NCI-H2196 (cell line): ENCODE results near the gene HOXD10.

ENCODE experiments used
- DNase-seq: peaks from one replicate; lab custom pipeline; 2025; ENCODE audit not compliant: unreplicated experiment; lab: John Stamatoyannopoulos, UW

Gene HOXD10

DNA sequence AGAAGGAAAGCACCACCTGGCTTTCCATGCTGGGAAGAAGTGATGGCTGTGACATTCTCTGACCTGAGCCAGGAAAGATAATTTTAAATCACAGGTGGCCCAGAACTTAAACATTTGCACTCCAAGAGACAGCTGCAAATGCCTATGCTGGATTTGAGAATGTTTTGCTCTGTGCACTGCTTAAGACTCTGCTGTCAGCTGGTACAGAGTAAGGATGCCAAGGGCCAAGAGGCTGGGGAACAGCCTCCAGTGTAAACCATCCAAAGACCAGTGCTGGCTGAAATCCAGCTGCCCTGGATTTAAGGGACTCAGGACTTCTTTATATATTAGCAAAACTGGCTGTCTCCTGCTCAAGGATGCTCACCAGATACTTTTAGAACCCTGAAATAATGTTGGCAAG is 16.8 kb downstream of the HOXD10 start:
- DNase-seq = no peak

DNA sequence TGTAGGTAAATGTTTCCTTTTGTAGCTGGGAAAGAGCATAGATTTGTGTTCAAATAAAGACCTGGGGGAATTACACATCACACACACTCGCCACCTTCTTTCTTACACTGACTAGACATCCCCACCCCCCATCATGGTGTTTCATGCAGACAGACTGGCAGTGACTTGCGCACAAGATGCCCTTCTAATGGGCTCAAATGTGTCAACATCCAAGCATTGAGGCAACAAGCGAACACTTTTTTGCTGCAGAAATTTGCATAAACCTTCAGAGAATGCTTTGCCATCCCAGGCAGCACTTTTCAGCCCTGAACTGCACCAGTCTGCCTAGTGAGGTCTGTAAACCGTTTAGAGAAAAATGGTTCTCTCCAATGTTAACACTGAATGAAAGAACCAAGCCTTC is 17.5 kb downstream of the HOXD10 start:
- no peak for DNase-seq

DNA sequence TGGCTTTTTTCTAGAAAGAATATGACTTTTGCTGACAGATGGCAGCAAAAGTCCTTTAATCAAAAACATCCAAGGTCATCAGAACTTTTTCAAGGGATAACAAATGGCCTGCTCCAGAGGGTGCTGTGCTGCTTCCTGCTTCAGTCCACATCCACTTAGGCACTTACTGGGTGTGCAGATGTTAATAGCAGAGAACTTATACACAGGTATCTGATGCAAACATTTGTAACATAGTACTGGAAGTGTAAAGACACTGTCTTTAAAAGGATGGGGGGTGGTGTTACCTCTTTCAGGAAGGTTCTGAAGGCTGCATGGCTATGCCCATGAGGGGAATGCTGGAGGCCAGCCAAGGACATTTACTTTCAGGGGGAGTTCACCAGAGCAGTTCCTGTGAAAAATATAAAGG is 18.5 kb downstream of the HOXD10 start:
- peak; percentile 22 for DNase-seq

DNA sequence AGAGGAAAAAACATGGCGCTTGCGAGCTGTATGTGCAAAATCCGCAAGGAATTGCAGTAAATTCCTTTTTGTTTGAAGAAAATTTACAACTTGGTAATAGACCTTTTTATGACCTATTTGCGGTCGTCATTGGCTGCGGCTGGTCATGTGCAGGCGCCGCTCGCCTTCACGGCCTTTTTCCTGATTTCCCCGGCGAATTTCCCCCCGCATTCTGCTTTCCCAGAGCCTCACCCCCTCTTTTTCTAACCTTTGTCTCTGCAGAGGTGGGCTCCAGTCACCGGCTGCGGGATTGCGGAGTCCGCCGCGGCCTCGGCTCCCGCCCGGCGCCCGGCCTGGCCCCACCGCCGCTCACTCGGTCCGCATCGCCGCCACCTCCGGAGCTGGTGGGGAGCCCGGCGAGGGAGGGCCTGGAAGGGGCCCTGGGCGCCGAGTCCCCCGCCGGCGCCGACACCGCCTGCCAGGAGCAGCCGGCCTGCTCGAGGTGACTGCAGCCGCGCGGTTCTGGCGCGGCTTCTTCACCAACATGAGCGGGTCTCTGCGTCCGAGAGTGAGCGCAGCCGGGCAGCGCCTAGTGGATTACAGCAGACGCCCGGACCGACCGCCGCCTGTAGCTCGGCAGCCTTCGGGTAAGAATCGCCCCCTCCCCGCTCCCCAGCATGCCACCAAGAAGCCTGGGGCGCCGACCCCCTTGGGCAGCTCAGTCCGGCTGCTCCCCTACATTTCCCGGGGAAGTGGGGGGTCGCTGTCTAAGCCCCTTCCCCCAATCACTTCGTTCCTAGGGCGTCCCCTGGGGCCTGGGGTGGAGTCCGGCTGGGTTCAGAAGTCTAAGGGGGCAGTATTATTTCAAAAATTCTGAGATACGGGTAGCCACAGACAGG is 20.0 kb downstream of the HOXD10 start:
- no peak for DNase-seq

DNA sequence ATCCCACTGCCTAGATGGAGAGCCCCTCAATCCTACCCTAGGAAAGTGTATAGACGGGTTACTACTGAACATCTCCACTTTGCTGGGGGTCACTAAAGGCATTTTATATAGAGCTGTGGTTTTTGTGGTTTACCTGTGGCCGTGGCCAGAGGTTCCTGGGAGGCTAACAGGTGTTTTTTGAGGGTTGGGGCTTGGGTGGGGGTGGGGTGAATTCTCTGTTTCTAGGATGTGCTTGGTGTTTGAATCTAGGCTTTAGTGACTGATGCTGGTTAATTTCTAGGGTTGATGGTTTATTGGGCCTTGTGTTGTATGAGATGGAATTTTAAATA is 20.6 kb downstream of the HOXD10 start:
- no peak for DNase-seq

DNA sequence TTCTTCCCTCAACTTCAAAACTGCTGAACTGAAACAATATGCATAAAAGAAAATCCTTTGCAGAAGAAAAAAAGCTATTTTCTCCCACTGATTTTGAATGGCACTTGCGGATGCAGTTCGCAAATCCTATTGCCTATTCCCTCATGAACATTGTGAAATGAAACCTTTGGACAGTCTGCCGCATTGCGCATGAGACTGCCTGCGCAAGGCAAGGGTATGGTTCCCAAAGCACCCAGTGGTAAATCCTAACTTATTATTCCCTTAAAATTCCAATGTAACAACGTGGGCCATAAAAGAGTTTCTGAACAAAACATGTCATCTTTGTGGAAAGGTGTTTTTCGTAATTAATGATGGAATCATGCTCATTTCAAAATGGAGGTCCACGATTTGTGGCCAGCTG is 21.3 kb downstream of the HOXD10 start:
- no peak for DNase-seq

DNA sequence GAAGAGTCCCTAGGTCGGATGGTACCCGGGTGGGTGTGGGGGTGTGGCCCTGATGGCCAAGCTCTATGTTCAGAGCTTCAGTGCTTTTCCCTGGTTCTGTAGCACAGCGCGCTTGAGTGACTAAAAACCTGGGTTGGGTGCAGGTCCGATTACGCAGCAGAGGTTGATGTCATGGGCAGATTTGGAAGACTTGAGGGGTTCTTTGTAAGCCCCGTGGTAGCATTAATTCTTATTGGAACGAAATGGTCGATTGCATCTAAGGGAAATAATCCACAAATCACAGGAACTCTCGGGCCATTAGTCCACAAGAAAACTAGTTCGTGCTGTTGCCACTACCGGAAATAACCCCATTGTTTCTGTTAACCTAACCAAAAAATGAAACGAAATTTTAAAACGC is 21.9 kb downstream of the HOXD10 start:
- no peak for DNase-seq

DNA sequence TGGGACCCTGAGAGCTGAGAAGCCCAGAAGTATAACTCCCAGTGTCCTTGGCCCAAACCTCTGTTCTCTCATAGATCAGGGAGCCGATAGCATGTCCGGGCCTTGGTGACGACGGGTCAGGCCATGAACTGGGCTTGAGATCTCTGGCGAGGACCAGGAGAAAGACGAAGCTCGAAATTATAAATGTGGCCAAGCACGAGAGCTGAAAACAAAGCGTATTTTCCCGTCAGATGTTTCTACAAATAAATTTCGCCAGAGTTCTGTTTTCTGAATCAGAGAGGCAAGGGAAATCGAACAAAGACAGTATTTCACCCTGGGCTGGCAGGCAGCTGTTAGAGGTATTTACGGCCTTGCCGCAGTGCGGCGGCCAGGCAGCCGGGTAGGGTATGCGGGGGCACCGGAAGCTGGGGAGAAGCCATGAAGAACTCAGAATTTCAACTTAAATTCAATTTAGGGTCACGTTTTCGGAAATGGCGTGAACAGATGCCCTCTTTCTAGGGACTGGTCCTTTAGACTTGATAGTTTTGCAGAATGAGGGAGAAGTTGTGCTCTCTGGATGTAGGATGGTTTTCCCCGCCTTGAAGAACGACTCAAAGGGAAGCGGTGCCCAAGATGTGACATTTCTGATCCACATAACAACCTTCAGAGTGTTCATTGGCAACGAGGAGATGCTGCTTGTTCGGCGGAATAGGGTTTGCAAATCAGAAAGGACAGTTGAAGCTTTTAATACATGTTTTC is 22.5 kb downstream of the HOXD10 start:
- DNase-seq = no peak

DNA sequence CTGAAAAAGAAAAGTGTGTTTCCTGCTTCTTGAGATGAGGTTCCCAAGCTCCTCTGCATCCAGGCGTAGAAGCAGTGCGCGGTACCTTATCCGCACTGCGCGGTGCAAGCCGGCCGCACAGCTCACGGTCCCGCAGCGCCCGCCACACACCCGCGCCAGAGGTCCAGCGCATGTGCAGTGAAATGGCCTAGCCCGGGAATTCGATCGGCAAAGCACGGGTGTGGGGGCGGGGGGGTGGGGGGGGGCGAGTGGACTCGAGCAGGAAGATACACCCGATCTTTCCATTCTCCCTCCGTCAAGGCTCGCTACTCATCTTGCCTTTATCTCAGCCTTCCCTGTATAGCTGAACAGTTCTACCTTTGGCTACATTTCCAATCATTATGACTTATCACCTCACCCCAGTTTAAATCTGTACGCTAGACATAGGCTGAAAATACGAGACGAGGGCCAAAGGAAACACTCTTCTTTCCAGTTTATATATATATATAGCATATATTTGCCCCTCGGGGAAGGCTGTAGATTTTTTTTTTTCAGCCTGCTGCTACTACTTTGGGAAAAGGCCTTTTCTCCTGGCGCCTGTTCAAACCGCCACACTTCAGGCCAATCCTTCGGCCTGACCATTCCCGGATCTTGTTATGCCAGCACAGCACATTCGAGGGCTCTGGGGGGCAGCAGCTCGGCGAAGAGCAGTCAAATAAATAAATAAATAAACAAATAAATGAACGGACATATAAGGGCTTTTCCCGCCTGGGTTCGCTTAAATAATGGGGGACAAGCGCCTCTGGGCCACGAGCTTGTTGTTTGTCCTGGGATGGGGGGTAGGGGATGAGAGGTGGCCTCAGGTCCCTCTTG is 23.3 kb downstream of the HOXD10 start:
- DNase-seq = no peak

DNA sequence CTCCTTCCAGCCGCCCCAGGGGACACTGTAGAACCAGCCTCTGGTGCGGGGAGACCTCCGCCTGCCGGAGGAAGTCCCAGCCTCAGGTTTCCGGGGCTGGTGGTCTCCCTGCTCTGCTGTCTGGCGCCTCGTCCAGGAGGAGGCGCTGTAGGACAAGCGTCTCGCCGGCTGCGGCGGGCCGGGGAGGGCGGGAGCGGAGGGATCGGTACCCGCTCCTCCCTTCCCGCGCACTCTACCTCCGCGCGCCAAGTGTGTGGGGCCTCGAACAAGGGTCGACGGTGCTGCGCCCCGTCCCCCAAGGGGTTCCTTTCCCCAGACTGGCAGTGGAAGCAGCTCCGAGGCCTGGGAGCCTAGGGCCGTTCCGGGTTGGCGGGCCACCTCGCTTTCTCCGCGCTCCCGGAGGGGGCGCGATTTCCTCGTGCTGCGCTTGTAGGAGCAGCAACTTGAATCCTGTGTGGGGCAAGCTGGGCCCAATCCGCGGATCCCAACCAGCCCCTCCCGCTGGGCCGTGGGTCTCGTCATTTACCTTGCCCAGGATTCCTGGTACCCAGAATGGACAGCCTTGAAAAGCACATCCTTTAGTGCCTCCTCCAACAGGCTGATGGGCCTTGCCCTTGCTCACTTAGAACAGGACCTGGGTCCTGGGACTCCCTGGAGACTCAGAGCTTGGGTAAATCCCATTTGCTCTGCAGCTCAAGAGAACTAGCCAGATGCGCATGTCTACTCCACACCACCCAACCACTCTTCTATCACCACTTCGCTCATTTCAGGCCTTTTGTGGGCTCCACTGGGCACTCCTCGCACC is 24.1 kb downstream of the HOXD10 start:
- DNase-seq = peak; percentile 71

DNA sequence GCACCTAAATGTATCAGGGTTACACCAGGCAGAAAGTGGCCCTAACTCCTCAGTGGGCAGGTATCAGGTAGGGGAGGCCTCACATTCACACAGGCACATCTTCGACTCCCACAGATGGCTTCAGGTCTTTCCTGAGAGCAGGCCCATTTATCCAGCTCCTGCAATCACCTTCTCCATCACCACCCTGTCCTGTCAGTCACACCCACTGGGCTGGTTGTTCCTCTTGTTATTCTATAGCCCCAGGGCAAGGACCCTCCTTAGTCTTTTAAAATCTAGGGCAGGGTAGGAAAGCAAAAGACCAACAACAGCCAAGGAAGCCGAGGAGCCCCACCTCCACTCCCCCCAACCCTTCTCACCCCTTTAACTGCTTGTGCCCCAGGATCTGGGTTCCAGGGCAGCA is 25.7 kb downstream of the HOXD10 start:
- no peak for DNase-seq

DNA sequence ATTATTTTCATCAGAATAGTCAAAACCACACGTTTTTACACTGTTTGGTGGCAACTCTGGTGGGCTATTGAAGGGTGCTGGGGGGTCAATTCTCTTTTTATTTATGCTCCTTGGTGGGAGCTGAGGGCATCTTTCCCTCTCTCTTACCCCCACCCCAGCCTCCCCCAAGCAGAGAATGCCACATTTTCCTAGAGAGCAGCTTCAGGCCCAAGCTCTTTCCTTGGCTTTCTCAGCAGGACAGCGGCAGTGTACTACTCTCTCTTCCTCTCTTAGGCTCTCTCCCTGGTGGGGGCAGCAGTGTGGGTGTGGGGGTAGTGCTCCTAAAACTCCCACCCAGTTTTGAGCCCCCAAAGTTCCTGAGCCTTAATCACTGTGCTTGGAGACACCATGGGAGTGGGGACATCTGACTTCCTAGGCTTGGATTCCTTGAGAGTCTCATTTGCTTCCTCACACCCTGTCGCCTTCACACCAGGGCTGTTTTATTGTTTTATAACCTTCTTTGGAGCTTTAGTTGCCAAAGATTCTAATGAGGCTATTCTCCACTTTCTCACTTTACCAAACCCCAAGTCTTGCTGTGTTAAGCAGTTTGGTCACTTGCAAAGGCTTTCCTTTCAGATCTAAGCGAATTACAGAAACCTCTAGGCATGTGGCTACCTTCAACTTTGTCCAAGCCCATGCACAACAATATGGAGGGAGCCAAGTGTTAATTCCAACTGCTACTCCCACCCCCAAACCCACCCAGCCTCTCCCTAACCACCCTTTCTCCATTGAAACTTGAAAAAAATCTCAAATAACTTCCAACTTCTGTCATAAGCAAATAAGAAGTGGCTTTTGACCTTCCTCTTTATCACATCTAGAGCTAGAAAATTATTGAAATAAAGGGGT is 28.7 kb downstream of the HOXD10 start:
- DNase-seq = no peak

DNA sequence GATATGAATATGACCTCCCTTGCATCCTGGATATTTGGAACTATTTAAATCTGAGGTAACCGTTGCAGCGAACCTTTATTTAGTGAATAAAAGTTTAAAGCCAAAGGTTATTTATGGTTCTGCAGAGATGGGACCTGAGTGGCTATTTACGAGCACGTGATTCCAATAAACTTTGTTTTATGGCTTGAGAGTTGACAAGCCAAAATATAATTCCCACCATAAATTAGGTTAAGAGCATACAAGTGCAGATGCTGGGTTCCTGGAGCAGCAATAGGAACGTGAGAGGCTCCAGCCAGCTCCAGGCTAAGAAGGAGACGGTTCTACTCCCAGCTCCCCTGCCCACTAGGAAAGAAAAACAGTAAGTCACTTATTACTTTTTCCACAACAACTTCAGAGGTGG is 29.5 kb downstream of the HOXD10 start:
- no peak for DNase-seq

DNA sequence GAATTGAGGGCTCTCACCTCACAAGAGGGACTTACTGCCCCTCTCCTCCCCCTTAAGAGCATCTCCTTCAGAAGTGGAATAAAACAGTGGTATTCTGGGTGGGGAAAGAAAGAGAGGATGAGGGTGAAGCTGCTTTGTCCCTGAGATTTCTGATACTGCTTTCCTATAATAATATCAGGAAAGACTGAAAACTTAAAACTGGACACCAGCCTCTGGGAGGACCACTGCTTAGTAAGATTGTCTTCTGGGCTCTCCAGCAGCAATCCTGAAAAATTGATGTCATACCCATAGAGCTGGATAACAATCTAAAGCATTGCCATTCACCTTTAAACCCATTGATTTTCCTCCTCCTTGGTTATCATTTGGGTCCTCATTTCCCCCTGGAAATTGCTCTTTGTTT is 30.1 kb downstream of the HOXD10 start:
- DNase-seq = no peak

DNA sequence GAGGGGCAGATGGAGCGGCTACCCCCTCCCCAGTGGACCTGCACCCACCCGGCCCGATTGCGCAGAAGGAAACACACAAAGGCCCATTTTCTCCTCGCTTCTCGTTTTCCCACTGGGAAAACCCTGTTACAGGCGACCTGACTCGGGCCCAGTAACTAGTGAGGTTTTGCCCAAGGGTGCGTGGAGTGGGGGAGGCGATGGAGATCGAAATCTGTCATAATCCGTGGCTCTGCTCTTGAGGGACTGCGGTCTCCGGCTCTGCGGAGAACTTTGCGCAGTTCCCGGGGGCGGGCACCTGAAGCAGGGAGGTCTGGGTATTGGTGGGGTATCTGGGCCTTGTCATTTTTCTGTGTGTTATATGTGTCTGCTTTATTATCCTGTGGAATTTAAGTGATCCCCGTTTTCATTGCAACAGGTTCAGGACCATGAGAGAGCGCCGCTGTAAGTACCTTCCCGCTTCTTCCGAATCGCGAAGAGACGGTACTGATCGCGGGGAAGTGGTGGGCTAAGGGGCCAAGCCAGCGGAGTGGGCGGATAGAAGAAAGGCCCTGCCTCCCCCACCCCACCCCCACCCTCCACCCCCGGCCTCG is 30.7 kb downstream of the HOXD10 start:
- DNase-seq = no peak

DNA sequence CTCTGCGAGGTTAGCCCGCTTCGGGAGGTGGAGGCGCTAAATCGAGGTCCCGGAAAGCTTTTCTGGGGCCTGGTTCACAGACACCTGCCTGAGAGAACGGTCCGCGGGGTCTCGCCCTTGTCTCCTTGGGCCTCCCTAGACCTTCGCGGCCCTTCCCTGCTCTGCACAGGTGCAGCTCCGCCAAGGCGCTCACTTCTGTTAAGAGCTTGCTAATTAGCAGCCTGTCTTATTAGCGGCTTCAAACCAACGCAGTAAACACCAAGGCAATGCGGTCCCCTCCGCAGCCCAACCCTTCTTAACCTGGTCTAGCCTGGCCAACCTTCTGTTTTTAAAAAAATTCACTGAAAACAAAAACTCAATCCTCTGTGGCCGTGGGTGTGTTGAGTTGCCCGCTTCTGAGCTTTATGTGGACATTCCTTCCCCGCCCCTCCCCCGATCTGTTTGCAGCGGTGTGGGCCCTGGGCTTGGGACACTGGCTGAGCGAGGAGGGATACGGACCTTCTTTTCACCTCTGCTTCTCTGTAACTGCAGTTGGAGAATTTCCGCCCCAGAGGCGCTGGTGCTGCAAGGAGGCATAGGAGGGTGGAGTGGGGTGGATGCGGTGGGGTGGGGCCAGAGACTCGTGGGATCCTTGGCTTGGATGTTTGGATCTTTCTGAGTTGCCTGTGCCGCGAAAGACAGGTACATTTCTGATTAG is 31.4 kb downstream of the HOXD10 start:
- DNase-seq = no peak

DNA sequence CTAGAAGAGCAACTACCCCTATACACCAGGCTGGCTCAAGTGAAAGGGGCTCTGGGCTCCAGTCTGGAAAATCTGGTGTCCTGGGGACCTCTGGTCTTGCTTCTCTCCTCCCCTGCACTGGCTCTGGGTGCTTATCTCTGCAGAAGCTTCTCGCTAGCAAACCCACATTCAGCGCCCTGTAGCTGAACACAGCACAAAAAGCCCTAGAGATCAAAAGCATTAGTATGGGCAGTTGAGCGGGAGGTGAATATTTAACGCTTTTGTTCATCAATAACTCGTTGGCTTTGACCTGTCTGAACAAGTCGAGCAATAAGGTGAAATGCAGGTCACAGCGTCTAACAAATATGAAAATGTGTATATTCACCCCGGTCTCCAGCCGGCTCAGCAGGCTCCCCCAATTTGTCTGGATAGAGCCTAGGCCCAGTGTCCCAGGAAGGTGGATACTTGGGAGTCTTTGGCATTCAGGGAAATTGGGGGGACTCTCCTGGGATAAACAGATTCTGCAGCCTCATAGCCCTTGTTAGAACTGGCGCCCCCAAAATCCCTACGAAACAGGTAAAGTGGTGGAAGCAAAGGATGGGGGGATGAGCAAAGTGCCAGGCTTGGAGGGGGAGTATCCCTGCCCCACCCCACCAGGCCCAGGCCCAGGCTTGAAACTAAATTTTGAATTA is 32.3 kb downstream of the HOXD10 start:
- DNase-seq = no peak

DNA sequence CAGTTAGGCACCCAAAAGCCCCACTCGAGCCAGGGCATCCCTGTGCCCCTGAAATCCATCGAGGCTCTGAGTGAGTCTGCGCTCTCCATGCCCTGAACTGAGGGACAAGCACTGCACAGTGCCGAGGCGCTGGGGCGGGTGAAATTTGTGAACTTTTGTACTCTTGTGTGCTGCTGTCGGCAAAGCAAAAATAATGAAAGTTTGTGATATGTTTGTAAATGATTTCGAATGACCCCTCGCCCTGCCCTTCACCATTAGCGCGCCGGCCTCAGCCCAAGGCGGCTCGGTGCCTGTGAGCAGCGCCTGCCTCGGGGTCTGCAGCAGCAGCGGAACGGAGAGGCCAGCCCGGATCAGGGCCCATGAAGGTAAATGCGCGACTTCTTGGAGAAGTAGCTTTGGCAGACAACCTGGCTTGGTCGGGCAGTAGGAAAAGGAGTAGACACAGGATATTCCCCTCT is 32.9 kb downstream of the HOXD10 start:
- no peak for DNase-seq
